Naive thymus-derived CD4-positive, alpha-beta T cell (primary cell): ENCODE measurements around the gene GPA33. TPM values are rescaled to one million over a fixed set of nuclear protein-coding genes. Genes with fewer than 3 reads are reported as not detected.
"Not testable (repeated sequence)": the region's sequence is repeated elsewhere in the genome, so short reads cannot be mapped to it uniquely, and the experiment has no call there.

Experiments
- ATAC-seq: fragments of 150-1000 bp; cut with Tn5 transposase; 2 replicates; pipeline ENCODE4 v1.10.0; 2021; ENCODE audit warnings: mild to moderate bottlenecking, moderate library complexity
- CTCF ChIA-PET: fragments of 350-600 bp; sonication (Branson Sonifier 250); formaldehyde crosslinking; loops from one replicate; lab custom pipeline; 2021; ENCODE audit warnings: antibody characterized with exemption; lab: Charles Lee
- POLR2A ChIA-PET: fragments of 350-600 bp; sonication (Branson Sonifier 250); formaldehyde crosslinking; loops from one replicate; lab custom pipeline; 2021; ENCODE audit warnings: antibody characterized with exemption, inconsistent platforms; lab: Charles Lee
- DNase-seq, 9 donors: peaks; one replicate each; pipeline versions ENCODE4 v3.0.0 to v3.0.0-alpha.2; 2020 to 2022; ENCODE audit warnings: mixed read lengths in 1 of 9
- H3K27ac ChIP-seq: one replicate; pipeline ENCODE4 v1.7.0; 2013; ENCODE audit warnings: mild to moderate bottlenecking, low read depth, low read length, moderate library complexity
- H3K27me3 ChIP-seq, 2 donors: one replicate each; pipeline ENCODE4 v1.7.0; 2013; ENCODE audit warnings: low read length in 2 of 2, mild to moderate bottlenecking in 2 of 2, moderate library complexity in 2 of 2; ENCODE audit not compliant: control insufficient read depth in 2 of 2, insufficient read depth in 2 of 2
- H3K36me3 ChIP-seq, 3 experiments: 1 replicate in 2 of 3; 2 replicates in 1 of 3; pipeline ENCODE4 v1.7.0; 2013; ENCODE audit warnings: low read length in 3 of 3, mild to moderate bottlenecking in 3 of 3, moderate library complexity in 1 of 3; ENCODE audit not compliant: insufficient read depth in 3 of 3, control insufficient read depth in 2 of 3
- H3K4me1 ChIP-seq, 2 donors: one replicate each; pipeline ENCODE4 v1.7.0; 2013; ENCODE audit warnings: low read length in 2 of 2, mild to moderate bottlenecking in 2 of 2, moderate library complexity in 1 of 2; ENCODE audit not compliant: control insufficient read depth in 2 of 2, insufficient read depth in 2 of 2
- H3K4me3 ChIP-seq: 2 replicates; pipeline ENCODE4 v1.7.0; 2013; ENCODE audit warnings: mild to moderate bottlenecking, low read length
- H3K9me3 ChIP-seq, 3 experiments: 1 replicate in 2 of 3; 2 replicates in 1 of 3; pipeline ENCODE4 v1.7.0; 2013; ENCODE audit warnings: low read length in 3 of 3; ENCODE audit not compliant: control insufficient read depth in 2 of 3
- H3K27ac Mint-ChIP-seq, 9 donors: one replicate each; pipeline ENCODE4 v1.8.0; 2020 to 2022; ENCODE audit warnings: mixed read lengths in 9 of 9, mild to moderate bottlenecking in 8 of 9, moderate library complexity in 5 of 9, inconsistent platforms in 2 of 9
- H3K27me3 Mint-ChIP-seq, 5 donors: one replicate each; pipeline ENCODE4 v1.8.0; 2021 to 2022; ENCODE audit warnings: mixed read lengths in 5 of 5, mild to moderate bottlenecking in 1 of 5
- H3K36me3 Mint-ChIP-seq, 5 donors: one replicate each; pipeline ENCODE4 v1.8.0; 2020 to 2022; ENCODE audit warnings: mixed read lengths in 5 of 5, mild to moderate bottlenecking in 3 of 5, inconsistent platforms in 1 of 5
- H3K4me1 Mint-ChIP-seq, 7 donors: one replicate each; pipeline ENCODE4 v1.8.0; 2020 to 2022; ENCODE audit warnings: mixed read lengths in 7 of 7, mild to moderate bottlenecking in 3 of 7, inconsistent platforms in 1 of 7
- H3K4me3 Mint-ChIP-seq, 10 donors: one replicate each; pipeline ENCODE4 v1.8.0; 2020 to 2022; ENCODE audit warnings: mild to moderate bottlenecking in 10 of 10, mixed read lengths in 10 of 10, moderate library complexity in 6 of 10, inconsistent platforms in 2 of 10
- H3K9me3 Mint-ChIP-seq, 11 donors: one replicate each; pipeline ENCODE4 v1.8.0; 2020 to 2022; ENCODE audit warnings: mixed read lengths in 11 of 11, mild to moderate bottlenecking in 4 of 11, inconsistent platforms in 1 of 11, moderate library complexity in 1 of 11
- intact Hi-C, 2 donors: fragments of 100-400 bp; cut with micrococcal nuclease; formaldehyde crosslinking; loops; one replicate each; pipeline ENCODE4 v1.15.1; 2023
- polyA plus RNA-seq, 2 donors: library from polyadenylated mRNA; unstranded; fragments of 300-500 nt; fragmentation: Illumina TruSeq; gene quantifications; one replicate each; pipeline ENCODE4 v1.2.3, GENCODE V29; 2021
- total RNA-seq, 6 experiments: library from RNA in 5 of 6; stranded (reverse) in 5 of 6; gene quantifications; 1 replicate in 5 of 6; 2 replicates in 1 of 6; pipeline ENCODE4 v1.2.3 and lab custom pipeline; 2021 to 2026

The GPA33 gene
- total and polyA plus RNA-seq, 7 experiments from 2014 or later = 5.4 to 63.4 (median 31.3) TPM

GRCh38 chr1:167043752-167044488 is 46.3 kb downstream of the GPA33 start:
- Mint-ChIP-seq H3K4me1 (peaks cover 14 to 22% (median 19%) of the 10 kb centered on the region in 7 donors), H3K27me3 (peaks cover 0 to 44% (median 0%) of the 10 kb centered on the region in 5 donors), H3K9me3 (no peaks in the 10 kb centered on the region), H3K27ac (peak overlapping the region; percentile 53 to 89 (median 85)), H3K36me3 (peaks cover 0 to 1% (median 0%) of the 10 kb centered on the region in 5 donors), H3K4me3 (peak overlapping the region; percentile 81 to 93 (median 90))
- H3K27ac ChIP-seq = no peak overlapping the region
- intact Hi-C loops = loop anchor here in 1 of 2 donors (5.0 kb wide), 1 partner anchor 67 kb away; the partner anchor contains the start of gene ILDR2
- ChIA-PET POLR2A (interaction anchor here (0.6 to 1.1 kb wide), 3 partner anchors 14 to 172 kb away, joined by 3 to 5 read pairs (median 3); no protein-coding TSS in a partner anchor), CTCF (interaction anchor here (1.0 to 1.3 kb wide), 5 partner anchors 14 to 135 kb away, joined by 3 to 5 read pairs (median 4); no protein-coding TSS in a partner anchor)
- peak; percentile 93 for ATAC-seq
- H3K27me3 ChIP-seq = no peaks in the 10 kb centered on the region
- H3K4me3 ChIP-seq = peak overlapping the region; percentile 68
- peaks cover 0 to 17% of the 10 kb centered on the region in 2 donors for H3K4me1 ChIP-seq
- DNase-seq = peak; percentile 33 to 74 (median 68)
- no peaks in the 10 kb centered on the region for H3K36me3 ChIP-seq
- H3K9me3 ChIP-seq = no peaks in the 10 kb centered on the region

- H3K27ac Mint-ChIP-seq = no peak overlapping the region
- ATAC-seq (no peak), DNase-seq (no peak)
- peaks cover 3 to 30% (median 6%) of the 10 kb centered on the region in 5 donors for H3K27me3 Mint-ChIP-seq
- intact Hi-C loops = no loop called here
- ChIA-PET CTCF (interaction anchor here (1.0 to 1.1 kb wide), 2 partner anchors 102 to 123 kb away, joined by 3 read pairs; no protein-coding TSS in a partner anchor), POLR2A (no interaction called here)
- no peak overlapping the region for H3K4me3 ChIP-seq
- H3K27ac ChIP-seq = no peak overlapping the region
- peaks cover 0 to 4% (median 0%) of the 10 kb centered on the region in 11 donors for H3K9me3 Mint-ChIP-seq
- H3K4me3 Mint-ChIP-seq = no peak overlapping the region
- H3K27me3 ChIP-seq = peaks cover 0 to 3% of the 10 kb centered on the region in 2 donors
- H3K36me3 ChIP-seq = no peaks in the 10 kb centered on the region
- H3K4me1 ChIP-seq = no peaks in the 10 kb centered on the region
- no peaks in the 10 kb centered on the region for H3K4me1 Mint-ChIP-seq
- H3K9me3 ChIP-seq = no peaks in the 10 kb centered on the region
- H3K36me3 Mint-ChIP-seq = no peaks in the 10 kb centered on the region
Observed at GRCh38 chr1:167033646-167034045, 56.5 kb downstream of the GPA33 start.

GRCh38 chr1:167029553-167029952 is 60.6 kb downstream of the GPA33 start:
- H3K9me3 Mint-ChIP-seq = peaks cover 0 to 15% (median 0%) of the 10 kb centered on the region in 11 donors
- POLR2A ChIA-PET, H3K27ac Mint-ChIP-seq, H3K4me3 ChIP-seq, H3K36me3 ChIP-seq, intact Hi-C loops, H3K4me1 Mint-ChIP-seq, H3K27ac ChIP-seq, H3K4me1 ChIP-seq, H3K9me3 ChIP-seq, DNase-seq, CTCF ChIA-PET, H3K27me3 ChIP-seq, ATAC-seq, H3K4me3 Mint-ChIP-seq: not testable (repeated sequence)
- H3K36me3 Mint-ChIP-seq = peaks cover 0 to 22% (median 5%) of the 10 kb centered on the region in 5 donors
- peaks cover 28 to 58% (median 38%) of the 10 kb centered on the region in 5 donors for H3K27me3 Mint-ChIP-seq

- CTCF ChIA-PET = no interaction called here
Observed at GRCh38 chr1:167022384-167022783, 67.8 kb downstream of the GPA33 start.

GRCh38 chr1:167016100-167016750 is 74.0 kb downstream of the GPA33 start:
- H3K4me1 Mint-ChIP-seq = peaks cover 0 to 2% (median 0%) of the 10 kb centered on the region in 7 donors
- no peak for DNase-seq
- H3K9me3 ChIP-seq = no peaks in the 10 kb centered on the region
- CTCF ChIA-PET = no interaction called here
- H3K27me3 ChIP-seq = peaks cover 0 to 1% of the 10 kb centered on the region in 2 donors
- no peaks in the 10 kb centered on the region for H3K4me1 ChIP-seq
- peaks cover 0 to 3% (median 0%) of the 10 kb centered on the region in 11 donors for H3K9me3 Mint-ChIP-seq
- no peak for ATAC-seq
- H3K4me3 ChIP-seq = no peak overlapping the region
- H3K27me3 Mint-ChIP-seq = peaks cover 11 to 37% (median 22%) of the 10 kb centered on the region in 5 donors
- H3K27ac ChIP-seq = no peak overlapping the region
- no peaks in the 10 kb centered on the region for H3K36me3 Mint-ChIP-seq
- POLR2A ChIA-PET = no interaction called here
- no peak overlapping the region for H3K27ac Mint-ChIP-seq
- intact Hi-C loops = no loop called here
- H3K36me3 ChIP-seq = no peaks in the 10 kb centered on the region
- H3K4me3 Mint-ChIP-seq = no peak overlapping the region

More at GRCh38 chr1:167022384-167022783, 67.8 kb downstream of the GPA33 start:
- no peak overlapping the region for H3K4me3 Mint-ChIP-seq
- H3K27me3 ChIP-seq = no peaks in the 10 kb centered on the region
- H3K4me1 Mint-ChIP-seq = no peaks in the 10 kb centered on the region
- no peak for ATAC-seq
- H3K27ac ChIP-seq = no peak overlapping the region
- DNase-seq = no peak
- H3K36me3 Mint-ChIP-seq = peaks cover 0 to 20% (median 3%) of the 10 kb centered on the region in 5 donors
- no peaks in the 10 kb centered on the region for H3K9me3 ChIP-seq
- intact Hi-C loops = no loop called here
- POLR2A ChIA-PET = no interaction called here
- no peaks in the 10 kb centered on the region for H3K36me3 ChIP-seq
- peaks cover 14 to 31% (median 24%) of the 10 kb centered on the region in 5 donors for H3K27me3 Mint-ChIP-seq
- no peaks in the 10 kb centered on the region for H3K4me1 ChIP-seq
- peaks cover 0 to 4% (median 0%) of the 10 kb centered on the region in 11 donors for H3K9me3 Mint-ChIP-seq
- H3K27ac Mint-ChIP-seq = no peak overlapping the region
- H3K4me3 ChIP-seq = no peak overlapping the region

GRCh38 chr1:167013108-167013929 is 76.9 kb downstream of the GPA33 start:
- Mint-ChIP-seq H3K4me1 (peaks cover 0 to 9% (median 5%) of the 10 kb centered on the region in 7 donors), H3K36me3 (peaks cover 0 to 3% (median 0%) of the 10 kb centered on the region in 5 donors), H3K4me3 (no peak overlapping the region), H3K27me3 (peaks cover 15 to 46% (median 35%) of the 10 kb centered on the region in 5 donors), H3K9me3 (peaks cover 0 to 2% (median 0%) of the 10 kb centered on the region in 11 donors), H3K27ac (no peak overlapping the region)
- Histone ChIP-seq H3K27ac (no peak overlapping the region), H3K9me3 (no peaks in the 10 kb centered on the region), H3K4me1 (no peaks in the 10 kb centered on the region), H3K4me3 (no peak overlapping the region), H3K27me3 (peaks cover 0 to 6% of the 10 kb centered on the region in 2 donors), H3K36me3 (no peaks in the 10 kb centered on the region)
- intact Hi-C loops = no loop called here
- ChIA-PET POLR2A (no interaction called here), CTCF (no interaction called here)
- DNase-seq (no peak), ATAC-seq (no peak)
